ENCODE data around the gene MEF2B. TPM values are rescaled to one million over a fixed set of nuclear protein-coding genes. Genes with fewer than 3 reads are reported as not detected.

Gene MEF2B
- total and polyA plus RNA-seq, 4 experiments from 2014 or later = 0.71 to 5.2 (median 3.1) TPM; not detected in 1

GRCh38 chr19:19098084-19098702, 71.9 kb downstream of the MEF2B start:
- Histone ChIP-seq H3K27ac (ENCODE audit: low read depth, low read length) (no peak overlapping the region), H3K4me3 (ENCODE audit: low read length in 2 of 2) (no peak overlapping the region), H3K36me3 (ENCODE audit: insufficient read depth, low read length) (peaks cover 18% of the 10 kb centered on the region), H3K27me3 (ENCODE audit: insufficient read depth, low read length) (no peaks in the 10 kb centered on the region), H3K4me1 (ENCODE audit: insufficient read depth, low read length) (no peaks in the 10 kb centered on the region), H3K9me3 (ENCODE audit: control insufficient read depth in 1 of 2, low read length in 2 of 2) (no peaks in the 10 kb centered on the region)
- intact Hi-C loops (cut with micrococcal nuclease) = no loop called here
- Mint-ChIP-seq H3K27ac (peak overlapping the region in 2 of 7 donors; percentile 18 to 59), H3K9me3 (no peaks in the 10 kb centered on the region), H3K4me1 (peaks cover 0 to 3% (median 0%) of the 10 kb centered on the region in 4 donors), H3K36me3 (peaks cover 10 to 21% of the 10 kb centered on the region in 2 donors), H3K4me3 (no peak overlapping the region), H3K27me3 (no peaks in the 10 kb centered on the region)
- CTCF ChIA-PET (ENCODE audit: partially characterized antibody) = no interaction called here
- DNase-seq = no peak
- POLR2A ChIA-PET (ENCODE audit: partially characterized antibody) = no interaction called here

- CTCF ChIA-PET (ENCODE audit: partially characterized antibody) = no interaction called here
- H3K36me3 ChIP-seq (ENCODE audit: insufficient read depth, low read length) = peaks cover 18% of the 10 kb centered on the region
These were observed 73.1 kb downstream of the MEF2B start for GRCh38 chr19:19096641-19097627.

GRCh38 chr19:19095691-19096090, 74.4 kb downstream of the MEF2B start:
- peaks cover 10 to 19% of the 10 kb centered on the region in 2 donors for H3K36me3 Mint-ChIP-seq
- Histone ChIP-seq H3K36me3 (ENCODE audit: insufficient read depth, low read length) (peaks cover 10% of the 10 kb centered on the region), H3K4me1 (ENCODE audit: insufficient read depth, low read length) (no peaks in the 10 kb centered on the region), H3K27ac (ENCODE audit: low read depth, low read length) (no peak overlapping the region), H3K4me3 (ENCODE audit: low read length in 2 of 2) (no peak overlapping the region), H3K27me3 (ENCODE audit: insufficient read depth, low read length) (no peaks in the 10 kb centered on the region), H3K9me3 (ENCODE audit: control insufficient read depth in 1 of 2, low read length in 2 of 2) (no peaks in the 10 kb centered on the region)
- no peaks in the 10 kb centered on the region for H3K27me3 Mint-ChIP-seq
- ChIA-PET POLR2A (ENCODE audit: partially characterized antibody) (no interaction called here), CTCF (ENCODE audit: partially characterized antibody) (interaction anchor here (1.0 kb wide), 1 partner anchor 41 kb away, joined by 3 read pairs; no protein-coding TSS in a partner anchor)
- H3K9me3 Mint-ChIP-seq = no peaks in the 10 kb centered on the region
- peaks cover 0 to 3% (median 0%) of the 10 kb centered on the region in 4 donors for H3K4me1 Mint-ChIP-seq
- intact Hi-C loops (cut with micrococcal nuclease) = no loop called here
- no peak overlapping the region for H3K27ac Mint-ChIP-seq
- H3K4me3 Mint-ChIP-seq = no peak overlapping the region
- DNase-seq = no peak

More at GRCh38 chr19:19096641-19097627, 73.1 kb downstream of the MEF2B start:
- no peaks in the 10 kb centered on the region for H3K27me3 ChIP-seq (ENCODE audit: insufficient read depth, low read length)
- Mint-ChIP-seq H3K9me3 (no peaks in the 10 kb centered on the region), H3K36me3 (peaks cover 10 to 21% of the 10 kb centered on the region in 2 donors), H3K4me3 (no peak overlapping the region), H3K27me3 (no peaks in the 10 kb centered on the region), H3K27ac (no peak overlapping the region), H3K4me1 (peaks cover 0 to 3% (median 0%) of the 10 kb centered on the region in 4 donors)
- POLR2A ChIA-PET (ENCODE audit: partially characterized antibody) = no interaction called here
- no peaks in the 10 kb centered on the region for H3K4me1 ChIP-seq (ENCODE audit: insufficient read depth, low read length)
- H3K9me3 ChIP-seq (ENCODE audit: control insufficient read depth in 1 of 2, low read length in 2 of 2) = no peaks in the 10 kb centered on the region
- no peak for DNase-seq
- H3K4me3 ChIP-seq (ENCODE audit: low read length in 2 of 2) = no peak overlapping the region
- H3K27ac ChIP-seq (ENCODE audit: low read depth, low read length) = no peak overlapping the region
- intact Hi-C loops (cut with micrococcal nuclease) = no loop called here

Other genes with a start within 250 kb of the MEF2B start
- 1 to 10 TPM; 2.1 to 2.4 TPM for gene HOMER3, start 229.0 kb downstream of the MEF2B start, total RNA-seq
- gene HOMER3, start 229.0 kb downstream of the MEF2B start, polyA plus RNA-seq = 1 to 10 TPM; 2.6 to 2.7 TPM
- gene SUGP2, start 136.7 kb downstream of the MEF2B start, total RNA-seq = 100 to 1,000 TPM; 111 to 113 TPM
- 1 to 10 TPM; 3.9 to 8.2 TPM for gene SUGP2, start 136.7 kb downstream of the MEF2B start, polyA plus RNA-seq
- gene ARMC6, start 136.7 kb downstream of the MEF2B start, total RNA-seq = 10 to 100 TPM; 11.8 to 12.8 TPM
- 10 to 100 TPM; 23.6 to 25.8 TPM for gene ARMC6, start 136.7 kb downstream of the MEF2B start, polyA plus RNA-seq
- gene SLC25A42, start 106.3 kb downstream of the MEF2B start, total RNA-seq = 10 to 100 TPM; 28.3 to 31.6 TPM
- gene SLC25A42, start 106.3 kb downstream of the MEF2B start, polyA plus RNA-seq = 10 to 100 TPM; 11.3 to 13.7 TPM
- gene TMEM161A, start 31.8 kb downstream of the MEF2B start, total RNA-seq = 10 to 100 TPM; 22.5 to 25.1 TPM
- 10 to 100 TPM; 17.0 to 31.2 TPM for gene TMEM161A, start 31.8 kb downstream of the MEF2B start, polyA plus RNA-seq
- 10 to 100 TPM; 36.0 to 41.2 TPM for gene BORCS8, start 21.9 kb upstream of the MEF2B start, total RNA-seq
- gene BORCS8, start 21.9 kb upstream of the MEF2B start, polyA plus RNA-seq = 10 to 100 TPM; 24.4 to 29.2 TPM
- 10 to 100 TPM; 69.5 to 77.2 TPM for gene RFXANK, start 22.0 kb upstream of the MEF2B start, total RNA-seq
- 10 to 100 TPM; 67.6 to 81.4 TPM for gene RFXANK, start 22.0 kb upstream of the MEF2B start, polyA plus RNA-seq
- gene NR2C2AP, start 33.2 kb upstream of the MEF2B start, total RNA-seq = 10 to 100 TPM; 25.1 to 28.6 TPM
- gene NR2C2AP, start 33.2 kb upstream of the MEF2B start, polyA plus RNA-seq = 10 to 100 TPM; 32.0 to 33.2 TPM
- not detected for gene NCAN, start 41.7 kb upstream of the MEF2B start, total RNA-seq
- gene NCAN, start 41.7 kb upstream of the MEF2B start, polyA plus RNA-seq = not detected
- gene TM6SF2, start 103.0 kb upstream of the MEF2B start, total RNA-seq = not detected
- not detected for gene TM6SF2, start 103.0 kb upstream of the MEF2B start, polyA plus RNA-seq
- 10 to 100 TPM; 84.7 to 97.5 TPM for gene SUGP1, start 150.2 kb upstream of the MEF2B start, total RNA-seq
- 10 to 100 TPM; 18.3 to 34.4 TPM for gene SUGP1, start 150.2 kb upstream of the MEF2B start, polyA plus RNA-seq
- gene MAU2, start 150.6 kb upstream of the MEF2B start, total RNA-seq = 100 to 1,000 TPM; 148 to 155 TPM
- 10 to 100 TPM; 18.1 to 25.4 TPM for gene MAU2, start 150.6 kb upstream of the MEF2B start, polyA plus RNA-seq
- 100 to 1,000 TPM; 101 to 108 TPM for gene GATAD2A, start 235.4 kb upstream of the MEF2B start, total RNA-seq
- gene GATAD2A, start 235.4 kb upstream of the MEF2B start, polyA plus RNA-seq = 10 to 100 TPM in 1 of 2 donors, 1 to 10 TPM in 1; 3.8 to 30.6 TPM

Measured in CD4-positive, alpha-beta memory T cell (primary cell).